Measurements from ENCODE around the gene IQCC.

The IQCC gene

GRCh38 chr1:32195972-32196823, 9.3 kb upstream of the IQCC start:
- no peak for DNase-seq

GRCh38 chr1:32197074-32197473, 8.4 kb upstream of the IQCC start:
- no peak for DNase-seq

DNA sequence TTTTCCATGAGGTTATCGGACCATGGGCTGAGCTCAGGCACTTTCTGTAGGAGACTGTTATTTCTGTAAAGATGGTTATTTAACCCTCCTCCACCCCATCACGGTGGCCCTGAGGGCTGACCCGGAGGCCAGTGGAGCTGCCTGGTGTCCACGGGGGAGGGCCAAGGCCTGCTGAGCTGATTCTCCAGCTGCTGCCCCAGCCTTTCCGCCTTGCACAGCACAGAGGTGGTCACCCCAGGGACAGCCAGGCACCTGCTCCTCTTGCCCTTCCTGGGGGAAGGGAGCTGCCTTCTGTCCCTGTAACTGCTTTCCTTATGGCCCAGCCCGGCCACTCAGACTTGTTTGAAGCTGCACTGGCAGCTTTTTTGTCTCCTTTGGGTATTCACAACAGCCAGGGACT, 7.6 kb upstream of the IQCC start:
- DNase-seq, result no peak

DNA sequence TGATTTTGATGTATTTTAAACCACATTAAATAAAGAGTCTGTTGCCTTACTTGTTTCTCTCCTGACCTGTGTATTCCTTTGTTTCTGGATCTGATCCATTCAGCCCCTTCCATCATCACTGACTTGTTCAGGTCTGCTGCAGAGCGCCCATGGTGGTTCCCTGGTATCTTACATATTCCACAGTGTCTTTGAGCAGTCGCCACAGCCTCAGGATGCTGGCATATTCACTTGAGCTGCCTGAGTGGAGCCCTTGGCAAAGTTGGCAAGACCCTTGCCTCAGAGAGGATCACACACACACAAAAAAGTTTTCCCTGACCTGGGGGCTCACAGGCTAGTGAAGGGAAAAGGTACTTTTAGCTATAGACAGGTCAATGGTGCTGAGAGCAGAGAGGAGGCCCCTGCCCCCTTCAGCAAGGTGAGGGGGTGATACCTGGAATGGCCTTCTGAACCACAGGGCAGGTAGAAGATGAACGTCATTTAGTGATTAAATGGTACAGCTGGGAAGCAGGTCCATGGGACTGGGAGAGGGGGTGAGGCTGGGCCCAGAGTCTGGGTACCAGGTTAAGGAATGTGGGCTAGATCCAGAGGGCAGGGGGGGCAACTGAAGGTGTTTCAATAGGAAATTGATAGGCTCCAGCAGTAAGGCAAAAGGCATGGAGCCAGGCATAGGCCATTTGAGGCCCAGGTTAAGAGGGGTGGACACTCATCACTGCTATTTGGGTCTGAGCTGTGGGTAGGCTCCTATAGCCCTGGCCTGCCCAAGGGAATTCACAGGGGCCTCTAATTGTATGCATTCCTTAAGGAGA, 7.0 kb upstream of the IQCC start:
- DNase-seq, result no peak

DNA sequence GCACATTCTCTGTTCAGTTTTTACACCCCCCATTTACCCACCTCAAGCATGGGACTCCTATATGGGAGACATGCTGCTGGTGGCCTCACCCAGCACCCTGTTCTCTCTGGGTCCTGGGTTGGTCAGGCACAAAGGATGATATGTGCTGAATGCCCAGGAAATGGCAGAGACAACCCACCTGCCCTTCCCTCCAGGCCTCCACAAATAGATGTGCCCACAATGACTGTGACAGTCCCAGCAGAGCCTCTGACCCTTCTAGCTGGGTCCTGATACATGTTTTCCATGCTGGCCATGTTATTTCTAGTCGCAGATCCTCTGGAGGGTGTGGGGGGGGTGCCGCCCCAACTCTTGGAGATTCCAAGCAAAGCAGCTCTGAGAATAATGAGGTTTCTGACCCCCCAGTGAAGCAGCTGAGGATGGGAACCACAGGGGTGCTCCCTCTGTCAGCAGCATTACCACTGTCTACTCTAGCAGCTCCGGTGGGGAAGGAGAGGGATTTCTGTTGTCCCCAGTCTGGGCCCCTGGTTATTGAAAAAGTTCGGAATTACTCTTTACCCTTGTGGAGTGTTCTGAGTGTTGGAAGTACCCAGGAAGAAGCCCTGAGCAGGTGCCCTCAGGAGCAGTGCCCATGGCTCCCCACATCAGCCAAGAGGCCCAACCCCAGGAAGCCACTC, 6.3 kb upstream of the IQCC start:
- no peak for DNase-seq

DNA sequence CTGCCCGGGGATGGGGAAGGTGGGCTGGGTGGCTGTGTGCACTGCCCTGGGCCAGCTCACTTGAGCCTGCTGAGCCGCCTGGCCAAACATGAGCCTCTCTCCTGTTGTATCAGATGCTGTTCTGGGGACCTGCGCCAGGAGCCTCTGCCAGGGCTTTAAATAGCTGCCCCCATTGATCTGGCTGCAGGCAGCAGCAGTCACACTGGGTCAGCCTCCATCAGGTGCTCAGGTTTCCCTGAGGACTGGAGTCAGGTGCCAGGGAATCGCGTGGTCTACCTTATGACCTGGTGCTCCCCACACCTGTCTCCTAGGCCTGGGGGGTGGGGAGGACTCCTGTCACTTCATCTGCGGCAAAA, 5.8 kb upstream of the IQCC start:
- DNase-seq, result no peak

DNA sequence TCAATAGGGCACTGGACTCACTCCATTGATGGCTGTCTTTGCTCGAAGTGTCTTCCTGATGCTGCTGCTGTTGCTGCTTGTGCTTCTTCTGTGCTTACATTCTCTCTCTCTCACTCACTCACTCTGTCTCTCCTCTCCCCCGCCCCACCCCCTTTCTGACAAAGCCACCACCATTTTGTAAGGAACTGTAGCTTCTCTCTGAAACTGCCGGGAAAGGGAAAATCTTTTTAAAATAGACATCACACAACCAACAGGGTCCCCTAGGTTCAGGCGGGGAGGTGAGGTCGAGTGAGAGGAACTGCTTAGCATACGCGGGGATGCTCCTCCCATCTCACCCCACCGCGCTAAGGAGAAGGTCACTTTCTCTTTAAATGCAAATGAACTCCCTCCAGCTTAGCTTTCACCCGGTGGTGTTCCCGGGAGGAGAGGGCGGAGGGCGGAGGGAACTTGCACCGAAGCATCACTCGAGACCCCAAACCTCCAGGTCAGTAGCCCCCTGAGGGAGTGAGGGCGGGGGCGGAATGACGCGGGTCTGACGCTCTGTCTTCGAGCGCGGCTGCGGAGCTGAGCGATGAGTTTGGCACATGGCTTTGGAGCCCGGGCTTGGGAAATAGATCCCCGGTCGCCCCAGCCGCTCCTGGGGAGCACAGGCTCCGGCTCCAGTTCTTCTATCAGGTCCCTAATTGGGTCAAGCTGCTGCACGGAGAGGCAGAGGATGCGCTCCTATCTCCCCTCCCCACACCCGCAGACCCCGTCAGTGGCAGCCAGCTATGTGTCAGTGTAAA, 5.1 kb upstream of the IQCC start, which contains the start of gene CCDC28B:
Gene CCDC28B, plus strand, starts transcription at position 370 of the 785 bp plus-strand sequence. CDS start 1,341 bp downstream, outside the sequence.
- DNase-seq, result peak; percentile 58

- DNase-seq, result no peak
These were observed 4.2 kb upstream of the IQCC start for GRCh38 chr1:32201011-32201855.

DNA sequence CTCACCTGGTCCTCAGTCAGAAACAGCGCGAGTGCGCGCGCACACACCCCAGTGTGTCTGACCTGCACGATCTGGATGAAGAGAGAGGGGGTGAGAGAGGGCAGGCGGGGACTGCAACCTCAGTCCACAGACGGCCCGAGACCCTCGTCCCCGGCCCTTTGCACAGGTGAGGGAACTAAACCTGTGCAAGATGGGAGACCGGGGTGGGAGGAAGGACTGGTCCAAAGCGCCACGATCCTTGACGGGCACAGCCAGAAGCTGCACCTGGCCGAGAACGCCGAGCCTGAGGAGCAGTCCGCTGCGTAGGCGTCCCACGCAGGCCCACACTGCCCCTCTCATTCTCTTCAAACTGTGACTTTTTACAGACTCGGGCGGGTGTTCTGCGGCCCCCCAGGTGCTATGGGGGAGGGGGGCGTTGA, 519 bp upstream of the IQCC start:
- DNase-seq, result peak; percentile 33

GRCh38 chr1:32208469-32208868, 3.0 kb downstream of the IQCC start:
- no peak for DNase-seq

DNA sequence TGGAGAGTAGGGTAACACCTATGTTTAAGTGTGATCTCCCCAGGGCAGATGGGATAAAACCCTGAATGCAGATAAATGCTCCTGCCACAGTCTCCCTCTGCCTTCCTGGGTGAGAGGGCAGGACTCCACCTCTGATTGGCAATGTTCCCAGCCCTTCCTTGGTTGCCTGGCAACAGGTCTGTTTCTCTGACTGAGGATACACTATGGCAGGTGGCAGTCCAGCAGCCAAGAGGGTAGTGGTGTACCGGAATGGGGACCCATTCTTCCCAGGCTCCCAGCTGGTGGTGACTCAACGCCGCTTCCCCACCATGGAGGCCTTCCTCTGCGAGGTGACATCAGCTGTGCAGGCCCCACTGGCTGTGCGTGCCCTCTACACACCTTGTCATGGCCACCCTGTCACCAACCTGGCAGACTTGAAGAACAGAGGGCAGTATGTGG, 3.4 kb downstream of the IQCC start, which contains the start of gene DCDC2B:
Gene DCDC2B, plus strand, starts transcription at position 199 of the 438 bp plus-strand sequence. Its CDS starts 5 bp downstream, at position 204.
- peak; percentile 85 for DNase-seq

DNA sequence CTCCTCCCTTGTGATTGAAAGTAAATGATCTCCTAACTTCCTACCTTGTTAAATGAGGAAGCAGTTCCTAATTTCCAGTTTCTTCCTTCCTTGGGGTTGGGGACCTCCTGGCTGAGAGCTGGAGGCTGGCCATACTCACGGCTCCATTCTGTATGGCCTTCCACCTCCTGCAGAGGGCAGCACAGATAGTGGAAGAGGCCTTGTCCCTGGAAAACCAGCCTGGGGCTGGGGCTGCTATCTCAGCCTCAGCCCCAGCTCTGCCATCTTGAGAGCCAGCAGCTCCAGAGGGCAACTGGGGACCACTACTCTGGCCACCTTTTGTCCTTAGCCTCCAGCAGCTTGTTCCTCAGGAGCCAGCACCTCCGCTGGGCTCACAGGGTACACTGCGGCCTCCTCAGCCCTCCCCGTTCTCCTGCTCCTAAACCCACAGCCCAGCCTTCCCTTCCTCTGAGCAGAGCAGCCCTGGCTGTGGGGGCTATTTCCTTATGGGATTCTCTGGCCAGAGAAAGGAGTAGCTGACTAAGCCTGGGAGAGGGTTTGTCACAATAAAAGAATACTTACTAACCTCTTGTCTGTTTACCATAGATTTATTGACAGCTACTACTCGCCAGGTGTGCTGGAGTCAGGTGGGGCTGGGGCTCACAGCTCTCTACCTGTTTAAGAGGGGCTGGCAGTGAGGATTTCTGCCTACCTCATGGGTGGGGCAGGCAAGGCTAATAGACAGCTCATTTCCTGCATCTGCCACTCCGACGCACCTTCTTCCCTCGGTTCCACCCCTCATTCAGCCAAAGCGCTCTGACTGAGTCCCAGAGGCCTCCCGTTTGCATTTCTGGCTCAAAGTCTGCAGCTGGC, 10.4 kb downstream of the IQCC start:
- peak; percentile 56 for DNase-seq

DNA sequence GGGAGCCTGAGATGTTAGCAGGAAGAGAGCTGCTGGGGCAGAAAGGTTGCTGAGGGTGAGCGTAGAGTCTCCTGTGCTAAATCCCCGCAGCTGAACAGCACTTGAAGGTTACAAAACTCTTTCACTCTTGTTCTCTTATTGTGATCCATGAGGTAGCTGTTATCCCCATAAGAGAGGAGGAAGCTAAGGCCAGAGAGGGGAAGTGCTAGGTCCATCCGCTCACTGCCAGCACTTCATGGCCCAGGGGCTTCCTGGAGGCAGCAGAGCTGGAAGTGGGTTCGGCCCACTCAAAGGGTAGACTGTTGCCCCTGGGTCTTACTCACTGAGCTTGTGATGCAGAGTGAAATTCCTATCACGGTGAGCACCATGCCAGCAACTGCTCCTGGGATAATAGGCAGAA, 11.1 kb downstream of the IQCC start:
- DNase-seq, result no peak

DNA sequence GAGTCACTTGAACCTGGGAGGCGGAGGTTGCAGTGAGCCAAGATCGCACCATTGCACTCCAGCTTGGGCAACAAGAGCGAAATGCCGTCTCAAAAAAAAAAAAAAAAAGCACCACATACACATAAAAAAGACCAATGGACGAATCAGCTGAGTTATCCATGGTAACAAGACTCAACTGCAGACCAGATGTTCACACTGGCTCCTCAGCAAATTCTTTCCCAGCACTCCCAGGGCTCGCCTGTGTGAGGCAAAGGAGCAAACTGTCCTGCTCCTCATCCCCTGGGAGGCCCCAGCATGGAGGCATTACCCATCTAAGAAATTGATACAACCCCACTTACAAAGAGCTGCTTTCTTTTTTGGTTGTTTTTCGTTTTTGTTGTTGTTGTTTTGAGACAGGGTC, 13.6 kb downstream of the IQCC start:
- DNase-seq, result no peak

DNA sequence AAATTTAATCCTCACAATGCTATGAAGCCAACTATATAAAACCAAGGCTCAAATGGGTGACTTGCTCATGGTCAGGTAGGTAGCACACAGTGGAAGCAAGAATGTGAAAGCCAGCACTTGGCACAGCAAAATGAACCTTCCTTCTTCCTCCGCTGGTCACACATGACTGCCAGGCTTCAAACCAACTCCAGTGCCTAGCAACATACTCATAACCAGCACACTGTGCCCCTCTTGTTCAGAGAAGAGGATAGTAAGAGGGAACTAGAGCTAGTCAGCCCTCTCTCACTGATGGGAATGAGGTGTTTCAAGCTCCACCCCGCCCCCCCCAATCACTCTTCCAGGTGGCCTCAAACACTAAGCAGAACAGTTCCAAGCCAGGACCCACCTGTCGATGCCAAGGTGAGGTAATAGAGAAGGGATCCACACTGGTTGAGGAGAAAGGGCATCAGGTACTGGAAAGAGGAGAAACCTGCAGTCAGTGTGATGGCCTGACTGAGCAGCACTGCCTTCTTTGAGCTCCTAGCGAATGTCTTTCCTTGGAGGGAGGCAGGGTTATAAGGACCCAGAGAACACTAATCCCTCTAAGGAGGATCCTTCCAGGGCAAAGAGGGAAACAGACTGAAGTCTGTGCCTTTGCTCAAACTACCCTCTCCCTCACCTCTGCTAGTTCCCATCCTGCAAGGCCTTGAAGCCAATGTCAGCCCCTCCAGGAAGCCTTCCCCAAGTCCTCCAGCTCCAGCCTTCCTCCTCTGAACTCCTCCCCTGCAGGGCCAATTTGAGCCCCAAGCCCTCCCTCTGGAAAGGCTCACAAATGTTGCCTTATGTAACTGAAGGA, 15.5 kb downstream of the IQCC start:
- peak; percentile 37 for DNase-seq

DNA sequence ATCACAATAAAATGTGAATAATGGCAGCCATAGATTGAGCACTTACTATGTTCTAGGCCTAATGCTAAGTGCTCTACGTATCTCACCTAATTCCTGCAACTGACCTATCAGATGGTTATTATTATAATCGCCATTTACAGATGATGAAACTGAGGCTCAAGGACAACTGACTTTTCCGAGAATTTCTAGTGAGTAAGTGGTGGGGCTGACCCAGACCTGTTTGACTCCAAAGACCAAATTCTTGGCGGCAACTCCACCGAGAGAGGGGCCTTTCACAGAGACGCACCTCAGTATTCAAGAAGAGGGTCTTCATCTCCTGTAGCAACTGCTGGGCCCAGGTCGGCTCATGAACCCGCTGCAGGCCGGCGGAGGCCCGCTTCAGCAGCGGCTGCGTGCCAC, 16.1 kb downstream of the IQCC start:
- no peak for DNase-seq

DNA sequence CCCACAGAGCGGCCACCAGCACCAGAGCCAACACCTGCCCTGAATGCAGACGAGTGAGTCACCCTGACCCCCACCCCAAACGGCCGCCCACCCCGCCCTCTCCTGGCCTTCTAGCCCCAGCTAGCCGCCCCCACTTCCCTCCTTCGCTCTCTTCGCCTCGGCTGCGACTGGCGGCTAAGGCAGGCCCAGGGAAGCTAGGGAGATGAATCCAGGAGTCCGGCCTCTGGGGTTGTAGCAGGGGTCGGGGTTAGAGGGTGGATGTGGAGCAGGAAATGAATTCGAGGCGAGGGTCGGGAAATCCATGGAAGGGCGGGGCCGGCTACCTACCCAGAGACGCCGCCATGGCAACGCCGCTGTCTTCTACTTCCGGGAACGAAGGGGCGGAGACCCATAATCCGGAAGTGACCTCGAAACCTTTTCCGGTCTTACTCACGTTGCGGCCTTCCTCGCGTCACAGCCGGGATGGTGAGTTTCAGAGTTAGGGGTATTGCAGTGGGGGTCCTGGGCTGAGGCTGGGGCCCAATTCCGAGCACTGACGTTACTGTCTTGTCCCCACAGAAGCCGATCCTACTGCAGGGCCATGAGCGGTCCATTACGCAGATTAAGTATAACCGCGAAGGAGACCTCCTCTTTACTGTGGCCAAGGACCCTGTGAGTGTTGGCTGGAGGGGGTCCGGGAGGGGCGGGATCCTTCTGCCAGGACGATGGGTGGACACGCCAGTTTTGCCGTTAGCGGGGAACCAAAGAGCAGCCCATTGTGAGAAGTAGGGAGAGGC, 16.7 kb downstream of the IQCC start, which contains the start of the genes EIF3I and TMEM234:
Gene EIF3I, plus strand, starts transcription at position 428 of the 776 bp plus-strand sequence. Its CDS starts 35 bp downstream, at position 463.
Gene TMEM234, minus strand, starts transcription at position 374 of the 776 bp plus-strand sequence. Its CDS starts 31 bp downstream, at position 343.
- DNase-seq, result peak; percentile 72

GRCh38 chr1:32223683-32224082, 18.2 kb downstream of the IQCC start:
- no peak for DNase-seq
